SK-N-SH treated with all-trans-retinoic acid at 6 μM for 48 hours (cell line): ENCODE data around the gene ITM2B.

Source experiments
- ATAC-seq: fragments of 200-7000 bp; cut with Tn5 transposase; 3 replicates; pipeline ENCODE4 v1.9.1; 2020; ENCODE audit warnings: mild to moderate bottlenecking, moderate library complexity
- ARNTL ChIP-seq: fragments of 450-650 bp; formaldehyde crosslinking; IDR thresholded peaks from 2 replicates; pipeline ENCODE4 v1.5.0; 2020; ENCODE audit warnings: low read depth, mild to moderate bottlenecking, moderate library complexity, borderline replicate concordance
- CSDC2 ChIP-seq: fragments of 250-450 bp; sonication (Bioruptor Pico); IDR thresholded peaks from 2 replicates; pipeline ENCODE4 v1.5.0; 2020; ENCODE audit warnings: mild to moderate bottlenecking, moderate library complexity
- ESRRG ChIP-seq: fragments of 250-450 bp; sonication (Bioruptor Pico); IDR thresholded peaks from 2 replicates; pipeline ENCODE4 v1.6.1; 2021; ENCODE audit warnings: mild to moderate bottlenecking
- GLIS3 ChIP-seq: fragments of 250-450 bp; sonication (Bioruptor Pico); IDR thresholded peaks from 2 replicates; pipeline ENCODE4 v1.5.0; 2020; ENCODE audit warnings: mild to moderate bottlenecking, moderate library complexity
- ISL1 ChIP-seq: fragments of 250-450 bp; sonication (Bioruptor Pico); IDR thresholded peaks from 2 replicates; pipeline ENCODE4 v2.1.2; 2022; ENCODE audit warnings: mild to moderate bottlenecking, moderate library complexity
- OSR1 ChIP-seq: fragments of 250-450 bp; sonication (Bioruptor Pico); IDR thresholded peaks from 2 replicates; pipeline ENCODE4 v1.8.0; 2022; ENCODE audit warnings: moderate library complexity, mild to moderate bottlenecking, inconsistent platforms
- PPARA ChIP-seq: fragments of 250-450 bp; sonication (Bioruptor Pico); IDR thresholded peaks from 2 replicates; pipeline ENCODE4 v1.5.0; 2020; ENCODE audit warnings: mild to moderate bottlenecking, borderline replicate concordance
- RARB ChIP-seq: fragments of 250-450 bp; sonication (Bioruptor Pico); IDR thresholded peaks from 2 replicates; pipeline ENCODE4 v1.8.0; 2021; ENCODE audit warnings: mild to moderate bottlenecking, moderate library complexity
- TCF4 ChIP-seq: fragments of 250-450 bp; sonication (Bioruptor Pico); IDR thresholded peaks from 2 replicates; pipeline ENCODE4 v1.8.0; 2021; ENCODE audit warnings: mild to moderate bottlenecking, moderate library complexity, borderline replicate concordance
- ZC3H10 ChIP-seq: fragments of 250-450 bp; sonication (Bioruptor Pico); IDR thresholded peaks from 2 replicates; pipeline ENCODE4 v1.5.1; 2021; ENCODE audit warnings: mild to moderate bottlenecking, moderate library complexity
- ZFP3 ChIP-seq: fragments of 250-450 bp; sonication (Bioruptor Pico); IDR thresholded peaks from 2 replicates; pipeline ENCODE4 v1.5.0; 2020; ENCODE audit warnings: mild to moderate bottlenecking, moderate library complexity
- ZFP30 ChIP-seq: fragments of 450-650 bp; formaldehyde crosslinking; IDR thresholded peaks from 2 replicates; pipeline ENCODE4 v1.5.0; 2022; ENCODE audit warnings: mild to moderate bottlenecking, moderate library complexity
- ZNF565 ChIP-seq: fragments of 450-650 bp; formaldehyde crosslinking; conservative IDR thresholded peaks from 2 replicates; pipeline ENCODE4 v1.5.0; 2020; ENCODE audit warnings: low read depth, mild to moderate bottlenecking, moderate library complexity
- ZNF8 ChIP-seq: fragments of 450-650 bp; formaldehyde crosslinking; IDR thresholded peaks from 2 replicates; pipeline ENCODE4 v1.5.0; 2020; ENCODE audit warnings: mild to moderate bottlenecking, moderate library complexity
- TF ChIP-seq, protein P1 (sequence below): fragments of 250-450 bp; sonication (Bioruptor Pico); IDR thresholded peaks from 2 replicates; pipeline ENCODE4 v1.5.1; 2021; ENCODE audit warnings: mild to moderate bottlenecking, moderate library complexity
- TF ChIP-seq, protein P2 (sequence below): fragments of 250-450 bp; sonication (Bioruptor Pico); IDR thresholded peaks from 2 replicates; pipeline ENCODE4 v1.5.0; 2020; ENCODE audit warnings: mild to moderate bottlenecking, moderate library complexity
- TF ChIP-seq, protein P3 (sequence below): fragments of 250-450 bp; sonication (Bioruptor Pico); IDR thresholded peaks from 2 replicates; pipeline ENCODE4 v1.8.0; 2021; ENCODE audit warnings: low read depth, mild to moderate bottlenecking, moderate library complexity, borderline replicate concordance
- TF ChIP-seq, protein P4 (sequence below): fragments of 250-450 bp; sonication (Bioruptor Pico); IDR thresholded peaks from 2 replicates; pipeline ENCODE4 v1.5.1; 2020; ENCODE audit warnings: low read depth, mild to moderate bottlenecking, moderate library complexity
- TF ChIP-seq, protein P5 (sequence below): fragments of 250-450 bp; sonication (Bioruptor Pico); IDR thresholded peaks from 2 replicates; pipeline ENCODE4 v1.8.0; 2020; ENCODE audit warnings: mild to moderate bottlenecking, moderate library complexity, borderline replicate concordance

Gene ITM2B

DNA sequence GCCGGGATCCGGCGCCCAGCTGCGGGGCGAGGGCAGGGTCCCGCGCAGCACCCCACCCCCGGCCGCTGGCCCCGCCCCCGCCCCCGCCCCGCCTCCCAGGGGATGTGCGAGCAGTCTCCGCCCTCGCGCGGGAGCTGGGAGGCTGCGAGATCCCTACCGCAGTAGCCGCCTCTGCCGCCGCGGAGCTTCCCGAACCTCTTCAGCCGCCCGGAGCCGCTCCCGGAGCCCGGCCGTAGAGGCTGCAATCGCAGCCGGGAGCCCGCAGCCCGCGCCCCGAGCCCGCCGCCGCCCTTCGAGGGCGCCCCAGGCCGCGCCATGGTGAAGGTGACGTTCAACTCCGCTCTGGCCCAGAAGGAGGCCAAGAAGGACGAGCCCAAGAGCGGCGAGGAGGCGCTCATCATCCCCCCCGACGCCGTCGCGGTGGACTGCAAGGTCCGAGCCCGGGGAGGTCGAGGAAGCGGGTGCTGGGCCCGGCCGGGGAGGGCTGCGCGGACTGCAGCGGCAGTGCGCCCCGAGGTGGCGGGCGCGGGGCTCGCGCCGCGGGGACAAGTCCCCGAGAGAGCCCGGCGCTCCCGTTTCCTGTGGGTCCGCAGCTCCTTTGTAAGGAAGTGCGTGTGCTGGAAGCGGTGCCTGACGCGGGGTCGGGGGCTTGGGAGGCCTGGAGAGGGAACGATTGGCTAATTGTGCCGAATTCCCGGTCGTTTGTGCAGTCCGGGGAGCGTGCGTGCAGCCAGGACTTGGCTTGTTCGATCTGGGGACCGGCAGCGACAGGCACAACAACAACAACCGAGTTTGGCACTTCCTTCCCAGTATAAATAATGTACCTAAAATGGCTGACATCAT is at the start of gene ITM2B:
ITM2B (plus strand) TSS at position 161 of the 843 bp plus-strand sequence; CDS start at position 316, 155 bp downstream.
- ATAC-seq, result peak; percentile 86
- TF ChIP-seq OSR1 (CRISPR knock-in tag), result no peak
- TF ChIP-seq ZNF565, result no peak
- TF ChIP-seq ZFP3 (CRISPR knock-in tag), result no peak
- TF ChIP-seq ESRRG (CRISPR knock-in tag), result no peak
- TF ChIP-seq, protein P1, sequence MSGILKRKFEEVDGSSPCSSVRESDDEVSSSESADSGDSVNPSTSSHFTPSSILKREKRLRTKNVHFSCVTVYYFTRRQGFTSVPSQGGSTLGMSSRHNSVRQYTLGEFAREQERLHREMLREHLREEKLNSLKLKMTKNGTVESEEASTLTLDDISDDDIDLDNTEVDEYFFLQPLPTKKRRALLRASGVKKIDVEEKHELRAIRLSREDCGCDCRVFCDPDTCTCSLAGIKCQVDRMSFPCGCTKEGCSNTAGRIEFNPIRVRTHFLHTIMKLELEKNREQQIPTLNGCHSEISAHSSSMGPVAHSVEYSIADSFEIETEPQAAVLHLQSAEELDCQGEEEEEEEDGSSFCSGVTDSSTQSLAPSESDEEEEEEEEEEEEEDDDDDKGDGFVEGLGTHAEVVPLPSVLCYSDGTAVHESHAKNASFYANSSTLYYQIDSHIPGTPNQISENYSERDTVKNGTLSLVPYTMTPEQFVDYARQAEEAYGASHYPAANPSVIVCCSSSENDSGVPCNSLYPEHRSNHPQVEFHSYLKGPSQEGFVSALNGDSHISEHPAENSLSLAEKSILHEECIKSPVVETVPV (CRISPR knock-in tag), result no peak
- no peak for TF ChIP-seq RARB
- TF ChIP-seq TCF4 (CRISPR knock-in tag), result no peak

DNA sequence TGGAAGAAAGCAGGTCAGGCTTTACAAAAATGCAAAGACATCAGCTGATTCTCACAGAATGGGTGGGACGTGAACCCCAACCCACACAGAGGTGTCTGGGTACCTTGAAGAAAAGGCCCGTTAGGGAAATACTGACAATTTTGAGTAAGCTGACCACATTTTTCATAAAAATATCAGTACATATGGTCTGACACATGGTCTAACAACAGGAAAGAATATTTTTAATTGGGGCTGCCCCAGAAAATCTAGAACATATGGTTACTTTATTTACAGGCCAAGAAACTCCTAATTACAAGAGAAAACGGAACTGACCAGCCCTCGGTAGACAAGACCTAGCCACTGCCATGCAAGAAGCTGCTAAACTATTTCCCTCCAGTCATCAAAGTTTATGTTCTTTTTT is 48.7 kb upstream of the ITM2B start:
- no peak for ATAC-seq
- TF ChIP-seq ZFP30 (CRISPR knock-in tag), result no peak
- TF ChIP-seq PPARA (CRISPR knock-in tag), result no peak
- TF ChIP-seq GLIS3, result no peak
- TF ChIP-seq, protein P2, sequence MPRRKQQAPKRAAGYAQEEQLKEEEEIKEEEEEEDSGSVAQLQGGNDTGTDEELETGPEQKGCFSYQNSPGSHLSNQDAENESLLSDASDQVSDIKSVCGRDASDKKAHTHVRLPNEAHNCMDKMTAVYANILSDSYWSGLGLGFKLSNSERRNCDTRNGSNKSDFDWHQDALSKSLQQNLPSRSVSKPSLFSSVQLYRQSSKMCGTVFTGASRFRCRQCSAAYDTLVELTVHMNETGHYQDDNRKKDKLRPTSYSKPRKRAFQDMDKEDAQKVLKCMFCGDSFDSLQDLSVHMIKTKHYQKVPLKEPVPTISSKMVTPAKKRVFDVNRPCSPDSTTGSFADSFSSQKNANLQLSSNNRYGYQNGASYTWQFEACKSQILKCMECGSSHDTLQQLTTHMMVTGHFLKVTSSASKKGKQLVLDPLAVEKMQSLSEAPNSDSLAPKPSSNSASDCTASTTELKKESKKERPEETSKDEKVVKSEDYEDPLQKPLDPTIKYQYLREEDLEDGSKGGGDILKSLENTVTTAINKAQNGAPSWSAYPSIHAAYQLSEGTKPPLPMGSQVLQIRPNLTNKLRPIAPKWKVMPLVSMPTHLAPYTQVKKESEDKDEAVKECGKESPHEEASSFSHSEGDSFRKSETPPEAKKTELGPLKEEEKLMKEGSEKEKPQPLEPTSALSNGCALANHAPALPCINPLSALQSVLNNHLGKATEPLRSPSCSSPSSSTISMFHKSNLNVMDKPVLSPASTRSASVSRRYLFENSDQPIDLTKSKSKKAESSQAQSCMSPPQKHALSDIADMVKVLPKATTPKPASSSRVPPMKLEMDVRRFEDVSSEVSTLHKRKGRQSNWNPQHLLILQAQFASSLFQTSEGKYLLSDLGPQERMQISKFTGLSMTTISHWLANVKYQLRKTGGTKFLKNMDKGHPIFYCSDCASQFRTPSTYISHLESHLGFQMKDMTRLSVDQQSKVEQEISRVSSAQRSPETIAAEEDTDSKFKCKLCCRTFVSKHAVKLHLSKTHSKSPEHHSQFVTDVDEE, result no peak
- no peak for TF ChIP-seq ZNF8 (CRISPR knock-in tag)
- no peak for TF ChIP-seq TCF4 (CRISPR knock-in tag)
- no peak for TF ChIP-seq ZC3H10 (CRISPR knock-in tag)
- TF ChIP-seq ZFP3 (CRISPR knock-in tag), result no peak
- no peak for TF ChIP-seq ARNTL
- TF ChIP-seq, protein P3, sequence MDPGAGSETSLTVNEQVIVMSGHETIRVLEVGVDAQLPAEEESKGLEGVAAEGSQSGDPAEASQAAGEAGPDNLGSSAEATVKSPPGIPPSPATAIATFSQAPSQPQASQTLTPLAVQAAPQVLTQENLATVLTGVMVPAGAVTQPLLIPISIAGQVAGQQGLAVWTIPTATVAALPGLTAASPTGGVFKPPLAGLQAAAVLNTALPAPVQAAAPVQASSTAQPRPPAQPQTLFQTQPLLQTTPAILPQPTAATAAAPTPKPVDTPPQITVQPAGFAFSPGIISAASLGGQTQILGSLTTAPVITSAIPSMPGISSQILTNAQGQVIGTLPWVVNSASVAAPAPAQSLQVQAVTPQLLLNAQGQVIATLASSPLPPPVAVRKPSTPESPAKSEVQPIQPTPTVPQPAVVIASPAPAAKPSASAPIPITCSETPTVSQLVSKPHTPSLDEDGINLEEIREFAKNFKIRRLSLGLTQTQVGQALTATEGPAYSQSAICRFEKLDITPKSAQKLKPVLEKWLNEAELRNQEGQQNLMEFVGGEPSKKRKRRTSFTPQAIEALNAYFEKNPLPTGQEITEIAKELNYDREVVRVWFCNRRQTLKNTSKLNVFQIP, result no peak
- no peak for TF ChIP-seq RARB
- no peak for TF ChIP-seq ISL1 (CRISPR knock-in tag)
- no peak for TF ChIP-seq OSR1 (CRISPR knock-in tag)
- no peak for TF ChIP-seq ZNF565
- no peak for TF ChIP-seq CSDC2 (CRISPR knock-in tag)
- TF ChIP-seq, protein P1 (CRISPR knock-in tag), result no peak
- TF ChIP-seq, protein P4, sequence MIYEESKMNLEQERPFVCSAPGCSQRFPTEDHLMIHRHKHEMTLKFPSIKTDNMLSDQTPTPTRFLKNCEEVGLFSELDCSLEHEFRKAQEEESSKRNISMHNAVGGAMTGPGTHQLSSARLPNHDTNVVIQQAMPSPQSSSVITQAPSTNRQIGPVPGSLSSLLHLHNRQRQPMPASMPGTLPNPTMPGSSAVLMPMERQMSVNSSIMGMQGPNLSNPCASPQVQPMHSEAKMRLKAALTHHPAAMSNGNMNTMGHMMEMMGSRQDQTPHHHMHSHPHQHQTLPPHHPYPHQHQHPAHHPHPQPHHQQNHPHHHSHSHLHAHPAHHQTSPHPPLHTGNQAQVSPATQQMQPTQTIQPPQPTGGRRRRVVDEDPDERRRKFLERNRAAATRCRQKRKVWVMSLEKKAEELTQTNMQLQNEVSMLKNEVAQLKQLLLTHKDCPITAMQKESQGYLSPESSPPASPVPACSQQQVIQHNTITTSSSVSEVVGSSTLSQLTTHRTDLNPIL (CRISPR knock-in tag), result no peak
- TF ChIP-seq, protein P5, sequence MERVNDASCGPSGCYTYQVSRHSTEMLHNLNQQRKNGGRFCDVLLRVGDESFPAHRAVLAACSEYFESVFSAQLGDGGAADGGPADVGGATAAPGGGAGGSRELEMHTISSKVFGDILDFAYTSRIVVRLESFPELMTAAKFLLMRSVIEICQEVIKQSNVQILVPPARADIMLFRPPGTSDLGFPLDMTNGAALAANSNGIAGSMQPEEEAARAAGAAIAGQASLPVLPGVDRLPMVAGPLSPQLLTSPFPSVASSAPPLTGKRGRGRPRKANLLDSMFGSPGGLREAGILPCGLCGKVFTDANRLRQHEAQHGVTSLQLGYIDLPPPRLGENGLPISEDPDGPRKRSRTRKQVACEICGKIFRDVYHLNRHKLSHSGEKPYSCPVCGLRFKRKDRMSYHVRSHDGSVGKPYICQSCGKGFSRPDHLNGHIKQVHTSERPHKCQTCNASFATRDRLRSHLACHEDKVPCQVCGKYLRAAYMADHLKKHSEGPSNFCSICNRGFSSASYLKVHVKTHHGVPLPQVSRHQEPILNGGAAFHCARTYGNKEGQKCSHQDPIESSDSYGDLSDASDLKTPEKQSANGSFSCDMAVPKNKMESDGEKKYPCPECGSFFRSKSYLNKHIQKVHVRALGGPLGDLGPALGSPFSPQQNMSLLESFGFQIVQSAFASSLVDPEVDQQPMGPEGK (CRISPR knock-in tag), result no peak
- TF ChIP-seq ESRRG (CRISPR knock-in tag), result no peak
